Right lobe of liver (tissue), 6 donors: Measurements from ENCODE around the gene ASIC4. TPM values are rescaled to one million over a fixed set of nuclear protein-coding genes. Genes with fewer than 3 reads are reported as not detected.

Experiments used
- ATAC-seq, 4 donors: fragments of 200-7000 bp; cut with Tn5 transposase; one replicate each; pipeline ENCODE4 v1.9.1; 2020; ENCODE audit warnings: mild to moderate bottlenecking in 4 of 4, moderate library complexity in 4 of 4
- DNase-seq, 3 donors: peaks; one replicate each; pipeline ENCODE4 v3.0.0-alpha.2; 2020
- H3K27ac ChIP-seq, 3 donors: fragments of 200-600 bp; one replicate each; pipeline ENCODE4 v1.8.0; 2022
- H3K27me3 ChIP-seq, 2 donors: fragments of 200-600 bp; one replicate each; pipeline ENCODE4 v1.8.0; 2022
- H3K36me3 ChIP-seq, 4 donors: fragments of 200-600 bp; sonication (generic) in 1 of 4; one replicate each; pipeline versions ENCODE4 v1.5.1 to v1.8.0; 2017 to 2022; ENCODE audit warnings: control low read depth in 1 of 4
- H3K4me1 ChIP-seq, 4 donors: fragments of 200-600 bp; sonication (generic) in 1 of 4; one replicate each; pipeline versions ENCODE4 v1.5.1 to v1.8.0; 2017 to 2022; ENCODE audit warnings: control low read depth in 1 of 4
- H3K4me3 ChIP-seq, 3 donors: fragments of 200-600 bp; one replicate each; pipeline ENCODE4 v1.8.0; 2022
- H3K9me3 ChIP-seq, 4 donors: fragments of 200-600 bp; sonication (generic) in 1 of 4; one replicate each; pipeline versions ENCODE4 v1.5.1 to v1.8.0; 2017 to 2022; ENCODE audit warnings: control low read depth in 1 of 4
- CTCF ChIP-seq, 4 donors: fragments of 200-600 bp in 3 of 4; fragments of 450-650 bp in 1 of 4; IDR thresholded peaks; one replicate each; pipeline versions ENCODE4 v1.5.1 to v1.8.0; 2016 to 2022; ENCODE audit warnings: antibody characterized with exemption in 4 of 4, mild to moderate bottlenecking in 2 of 4
- POLR2A ChIP-seq: fragments of 450-650 bp; IDR thresholded peaks from one replicate; pipeline ENCODE4 v1.6.1; 2017; ENCODE audit warnings: antibody characterized with exemption, mild to moderate bottlenecking
- WGBS: methylation state at CpG from one replicate; pipeline ENCODE4 v1.1.6; 2018; ENCODE audit warnings: low coverage, low lambda C conversion rate; ENCODE audit not compliant: insufficient coverage; ENCODE audit errors: missing lambda C conversion rate; 5-methylcytosine and 5-hydroxymethylcytosine counted together
- intact Hi-C, 2 donors: fragments of 100-400 bp; cut with DNase I; formaldehyde crosslinking; loops; one replicate each; pipeline versions ENCODE4 v1.11.2 to v1.14.1; 2022
- total RNA-seq, 6 experiments: library from RNA; depleted of rRNA in 2 of 6; stranded (reverse); fragments of >200 nt in 2 of 6; fragmentation: NEBNext Ultra II Directional in 3 of 6; extraction: Animal tissue kit (Norgen Biotek cat#: 25700) in 3 of 6; gene quantifications; one replicate each; pipeline versions ENCODE4 v1.1.0 to v1.2.4, GENCODE V29; 2016 to 2023
- donor health status: DM: no; HTN: yes; CAD: no.
- donor health status: DM: no; HTN: no; CAD: no.
- donor health status: DM: no; HTN: no; CAD: no.
- donor health status: DM: no; HTN: yes; CAD: no.
- donor health status: DM: no; HTN: yes; CAD: no.

ASIC4 gene
- total RNA-seq, 6 experiments from 2014 or later: not detected

DNA sequence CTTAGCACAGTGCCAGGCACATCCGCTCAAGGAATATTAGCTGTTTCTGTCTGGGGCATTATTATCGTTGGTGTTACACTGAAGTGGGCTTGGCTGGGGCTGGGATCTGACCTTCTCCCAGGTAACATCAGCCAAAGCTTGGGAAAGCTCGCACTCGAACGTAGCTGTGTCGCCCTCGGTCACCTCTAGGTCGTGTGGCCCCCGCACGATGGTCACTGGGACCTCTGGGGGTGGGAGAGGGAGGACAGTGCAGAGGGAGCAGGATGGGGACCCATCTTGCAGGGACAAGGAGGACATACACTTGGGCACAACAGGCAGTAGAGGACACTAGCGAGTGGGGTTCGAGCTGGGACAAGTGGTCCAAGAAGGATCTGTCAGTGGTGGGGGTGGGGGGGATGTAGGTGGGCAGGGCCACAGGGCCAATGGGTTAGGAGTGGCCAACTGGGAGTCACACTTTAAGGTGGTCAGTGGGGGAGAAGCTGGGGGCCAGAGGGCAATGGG is 39.2 kb downstream of the ASIC4 start:
- no peak overlapping the region for H3K4me3 ChIP-seq
- no peaks in the 10 kb centered on the region for H3K9me3 ChIP-seq
- TF ChIP-seq POLR2A: no peak
- TF ChIP-seq CTCF (IDR thresholded peaks at IDR 0.05): no peak
- H3K4me1 ChIP-seq: peaks cover 0 to 10% (median 0%) of the 10 kb centered on the region in 4 donors
- no peaks in the 10 kb centered on the region for H3K27me3 ChIP-seq
- 83% methylated on average over 9 of the region's 12 CpGs for WGBS
- no peaks in the 10 kb centered on the region for H3K36me3 ChIP-seq
- ATAC-seq (no peak), DNase-seq (no peak)
- H3K27ac ChIP-seq: no peak overlapping the region
- intact Hi-C loops: no loop called here

GRCh38 chr2:219554350-219554749 is 40.1 kb downstream of the ASIC4 start:
- no peak overlapping the region for H3K4me3 ChIP-seq
- WGBS: 90% methylated on average over 2 of the region's 15 CpGs
- no peak for DNase-seq
- ATAC-seq: no peak
- TF ChIP-seq POLR2A: no peak
- no peaks in the 10 kb centered on the region for H3K9me3 ChIP-seq
- no peaks in the 10 kb centered on the region for H3K36me3 ChIP-seq
- H3K27me3 ChIP-seq: no peaks in the 10 kb centered on the region
- peaks cover 0 to 10% (median 0%) of the 10 kb centered on the region in 4 donors for H3K4me1 ChIP-seq
- H3K27ac ChIP-seq: no peak overlapping the region
- intact Hi-C loops: no loop called here

DNA sequence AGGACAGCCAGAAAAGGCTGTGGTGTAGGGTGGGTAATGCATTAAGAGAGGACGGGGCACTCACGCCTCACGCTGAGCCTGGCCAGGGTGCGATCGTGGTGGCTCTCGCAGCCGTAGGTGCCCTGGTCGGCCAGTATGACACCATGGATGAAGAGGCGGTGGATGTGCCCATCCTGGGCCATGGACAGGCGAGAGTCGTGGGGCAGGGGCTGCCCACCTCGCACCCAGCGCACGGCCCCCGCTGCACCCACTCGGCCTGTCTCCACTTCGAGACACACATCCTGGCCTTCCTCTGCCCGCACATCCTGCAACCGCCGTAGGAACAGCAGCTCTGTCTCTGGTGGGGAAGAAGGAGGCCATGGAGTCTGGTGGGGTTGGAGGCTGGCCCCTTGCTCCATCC is 41.7 kb downstream of the ASIC4 start:
- Histone ChIP-seq H3K9me3 (no peaks in the 10 kb centered on the region), H3K27me3 (no peaks in the 10 kb centered on the region), H3K4me3 (no peak overlapping the region), H3K36me3 (no peaks in the 10 kb centered on the region), H3K27ac (no peak overlapping the region), H3K4me1 (peaks cover 0 to 10% (median 0%) of the 10 kb centered on the region in 4 donors)
- ATAC-seq (no peak), DNase-seq (no peak)
- WGBS: no CpG with 5 or more reads among the region's 20 CpGs
- intact Hi-C loops: no loop called here
- TF ChIP-seq CTCF (IDR thresholded peaks at IDR 0.05) (no peak), POLR2A (no peak)

DNA sequence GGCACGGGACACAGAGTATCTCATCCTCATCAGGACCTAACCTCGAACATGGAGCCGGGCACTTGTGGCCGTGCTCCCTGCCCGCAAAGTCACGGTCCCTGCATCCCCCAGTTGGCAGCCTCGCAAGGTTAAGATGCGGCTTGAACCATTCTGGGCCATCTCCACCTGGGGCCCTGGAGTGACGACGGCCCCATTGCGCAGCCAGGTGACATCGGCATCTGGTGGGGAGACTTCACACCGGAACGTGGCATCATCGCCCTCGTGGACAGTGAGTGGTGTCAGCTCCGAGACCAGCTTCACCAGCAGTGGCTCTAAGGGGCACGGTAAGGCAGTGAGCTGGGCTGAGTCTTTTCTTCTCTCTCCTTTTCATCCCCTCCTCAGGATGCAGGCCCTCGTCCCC is 42.1 kb downstream of the ASIC4 start:
- ATAC-seq (no peak), DNase-seq (no peak)
- Histone ChIP-seq H3K9me3 (no peaks in the 10 kb centered on the region), H3K4me1 (peaks cover 0 to 10% (median 0%) of the 10 kb centered on the region in 4 donors), H3K4me3 (no peak overlapping the region), H3K36me3 (no peaks in the 10 kb centered on the region), H3K27ac (no peak overlapping the region), H3K27me3 (no peaks in the 10 kb centered on the region)
- no CpG with 5 or more reads among the region's 19 CpGs for WGBS
- TF ChIP-seq POLR2A (no peak), CTCF (IDR thresholded peaks at IDR 0.05) (no peak)
- intact Hi-C loops: no loop called here

DNA sequence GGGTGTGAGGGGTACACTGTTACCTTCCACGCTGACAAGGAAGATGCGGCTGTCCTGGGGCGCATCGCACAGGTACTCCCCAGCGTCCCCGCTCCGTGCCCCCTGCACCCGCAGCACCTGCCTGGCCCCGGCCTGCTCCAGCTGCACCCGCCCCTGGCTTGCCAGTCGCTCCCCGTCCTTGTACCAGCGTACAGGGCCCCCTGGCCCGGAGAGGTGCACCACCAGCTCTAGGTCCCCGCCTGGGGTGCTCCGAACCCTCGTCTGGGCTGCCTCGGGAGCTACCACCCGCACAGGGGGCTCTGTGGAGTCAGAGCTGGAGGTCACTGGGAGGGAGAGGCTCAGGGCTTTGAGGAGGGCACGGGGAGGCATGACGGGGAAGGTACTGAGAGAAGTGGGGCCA is 43.0 kb downstream of the ASIC4 start:
- H3K36me3 ChIP-seq: no peaks in the 10 kb centered on the region
- no peak overlapping the region for H3K27ac ChIP-seq
- intact Hi-C loops: no loop called here
- H3K4me1 ChIP-seq: peaks cover 0 to 6% (median 0%) of the 10 kb centered on the region in 4 donors
- no peak overlapping the region for H3K4me3 ChIP-seq
- TF ChIP-seq CTCF (IDR thresholded peaks at IDR 0.05): no peak
- TF ChIP-seq POLR2A: no peak
- 83% methylated on average over 1 of the region's 21 CpGs for WGBS
- no peak for DNase-seq
- no peaks in the 10 kb centered on the region for H3K9me3 ChIP-seq
- H3K27me3 ChIP-seq: no peaks in the 10 kb centered on the region
- no peak for ATAC-seq
